DND-41 (cell line): Measurements from ENCODE around the gene IGSF21.
A peak's percentile ranks its signal among the peaks of the same experiment; 100 is the strongest.

ENCODE experiments used
- ATAC-seq: fragments of 200-7000 bp; cut with Tn5 transposase; 3 replicates; pipeline ENCODE4 v1.9.1; 2021; ENCODE audit warnings: low read depth; ENCODE audit not compliant: insufficient read depth
- DNase-seq: peaks from one replicate; pipeline ENCODE4 v3.0.0-alpha.2; 2020
- H2AFZ ChIP-seq: 2 replicates; pipeline ENCODE4 v1.6.0; 2012; ENCODE audit warnings: low read depth, low read length
- H3K27ac ChIP-seq: 2 replicates; pipeline ENCODE4 v1.5.1; 2012; ENCODE audit warnings: low read length, inconsistent platforms
- H3K27me3 ChIP-seq: fragments of 200-600 bp; sonication (generic); 2 replicates; pipeline ENCODE4 v1.6.0; 2012; ENCODE audit warnings: low read length, mild to moderate bottlenecking, inconsistent platforms; ENCODE audit not compliant: insufficient read depth, poor library complexity
- H3K36me3 ChIP-seq: 2 replicates; pipeline ENCODE4 v1.5.1; 2012; ENCODE audit warnings: low read length, inconsistent platforms; ENCODE audit not compliant: insufficient read depth
- H3K4me1 ChIP-seq: 2 replicates; pipeline ENCODE4 v1.5.1; 2012; ENCODE audit warnings: mild to moderate bottlenecking, low read length; ENCODE audit not compliant: insufficient read depth
- H3K4me2 ChIP-seq: 2 replicates; pipeline ENCODE4 v1.6.0; 2012; ENCODE audit warnings: mild to moderate bottlenecking, moderate library complexity, low read length, inconsistent platforms; ENCODE audit not compliant: insufficient read depth
- H3K4me3 ChIP-seq, 2 experiments: fragments of 200-600 bp in 1 of 2; shearing (Covaris generic) in 1 of 2; 2 replicates each; pipeline ENCODE4 v1.5.1; 2012 to 2016; ENCODE audit warnings: inconsistent platforms in 2 of 2, low read length in 2 of 2, mild to moderate bottlenecking in 2 of 2, low read depth in 1 of 2, moderate library complexity in 1 of 2
- H3K79me2 ChIP-seq: 2 replicates; pipeline ENCODE4 v1.6.0; 2012; ENCODE audit warnings: low read length, inconsistent platforms; ENCODE audit not compliant: insufficient read depth
- H3K9ac ChIP-seq: 2 replicates; pipeline ENCODE4 v1.6.0; 2012; ENCODE audit warnings: low read depth, mild to moderate bottlenecking, inconsistent platforms, low read length, moderate library complexity
- H3K9me3 ChIP-seq: 2 replicates; pipeline ENCODE4 v1.5.1; 2012; ENCODE audit warnings: low read length, moderate library complexity, mild to moderate bottlenecking, inconsistent platforms; ENCODE audit not compliant: insufficient read depth, severe bottlenecking
- H4K20me1 ChIP-seq: 2 replicates; pipeline ENCODE4 v1.6.0; 2012; ENCODE audit warnings: low read length; ENCODE audit not compliant: insufficient read depth
- EZH2 ChIP-seq: IDR thresholded peaks from 3 replicates; pipeline ENCODE4 v1.6.1; 2012; ENCODE audit warnings: borderline replicate concordance, low read depth, mild to moderate bottlenecking, moderate library complexity, low read length, inconsistent platforms; ENCODE audit not compliant: severe bottlenecking
- TF ChIP-seq, protein P1 (sequence below): IDR thresholded peaks from 2 replicates; pipeline ENCODE4 v1.5.1; 2012; ENCODE audit warnings: borderline replicate concordance, low read length, moderate library complexity, mild to moderate bottlenecking; ENCODE audit not compliant: poor library complexity, severe bottlenecking; ENCODE audit errors: extremely low read depth

Gene IGSF21

DNA sequence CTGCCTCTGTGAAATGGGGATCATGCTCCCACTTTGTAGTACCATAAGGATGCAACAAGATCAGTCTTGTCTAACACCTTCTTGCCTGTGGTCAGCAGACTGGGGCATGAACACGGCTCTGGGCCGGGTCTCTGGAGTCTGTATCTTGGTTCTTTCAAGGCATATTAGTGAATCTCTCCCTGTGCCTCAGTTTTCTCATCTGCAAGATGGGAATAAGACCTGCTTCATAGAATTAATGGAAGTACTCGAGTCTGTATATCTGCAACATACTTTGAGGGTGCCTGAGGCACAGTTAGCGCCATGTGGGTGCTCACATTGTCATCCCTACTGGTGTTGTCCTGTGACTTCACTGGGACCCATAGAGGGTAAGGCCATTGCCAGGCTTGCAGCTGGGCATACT lies 84.6 kb downstream of the IGSF21 start:
- H2AFZ ChIP-seq: no peak overlapping the region
- H3K4me2 ChIP-seq: no peak overlapping the region
- H3K4me1 ChIP-seq: no peaks in the 10 kb centered on the region
- H3K9me3 ChIP-seq: no peaks in the 10 kb centered on the region
- no peaks in the 10 kb centered on the region for H3K36me3 ChIP-seq
- DNase-seq (no peak), ATAC-seq (no peak)
- no peak overlapping the region for H3K9ac ChIP-seq
- no peak for TF ChIP-seq EZH2
- TF ChIP-seq, protein P1, sequence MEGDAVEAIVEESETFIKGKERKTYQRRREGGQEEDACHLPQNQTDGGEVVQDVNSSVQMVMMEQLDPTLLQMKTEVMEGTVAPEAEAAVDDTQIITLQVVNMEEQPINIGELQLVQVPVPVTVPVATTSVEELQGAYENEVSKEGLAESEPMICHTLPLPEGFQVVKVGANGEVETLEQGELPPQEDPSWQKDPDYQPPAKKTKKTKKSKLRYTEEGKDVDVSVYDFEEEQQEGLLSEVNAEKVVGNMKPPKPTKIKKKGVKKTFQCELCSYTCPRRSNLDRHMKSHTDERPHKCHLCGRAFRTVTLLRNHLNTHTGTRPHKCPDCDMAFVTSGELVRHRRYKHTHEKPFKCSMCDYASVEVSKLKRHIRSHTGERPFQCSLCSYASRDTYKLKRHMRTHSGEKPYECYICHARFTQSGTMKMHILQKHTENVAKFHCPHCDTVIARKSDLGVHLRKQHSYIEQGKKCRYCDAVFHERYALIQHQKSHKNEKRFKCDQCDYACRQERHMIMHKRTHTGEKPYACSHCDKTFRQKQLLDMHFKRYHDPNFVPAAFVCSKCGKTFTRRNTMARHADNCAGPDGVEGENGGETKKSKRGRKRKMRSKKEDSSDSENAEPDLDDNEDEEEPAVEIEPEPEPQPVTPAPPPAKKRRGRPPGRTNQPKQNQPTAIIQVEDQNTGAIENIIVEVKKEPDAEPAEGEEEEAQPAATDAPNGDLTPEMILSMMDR: no peak
- no peaks in the 10 kb centered on the region for H3K27me3 ChIP-seq
- H3K4me3 ChIP-seq: no peak overlapping the region
- H3K27ac ChIP-seq: no peak overlapping the region
- H3K79me2 ChIP-seq: no peaks in the 10 kb centered on the region
- H4K20me1 ChIP-seq: peaks cover 3% of the 10 kb centered on the region; the same call in 1 of the 2 replicates

DNA sequence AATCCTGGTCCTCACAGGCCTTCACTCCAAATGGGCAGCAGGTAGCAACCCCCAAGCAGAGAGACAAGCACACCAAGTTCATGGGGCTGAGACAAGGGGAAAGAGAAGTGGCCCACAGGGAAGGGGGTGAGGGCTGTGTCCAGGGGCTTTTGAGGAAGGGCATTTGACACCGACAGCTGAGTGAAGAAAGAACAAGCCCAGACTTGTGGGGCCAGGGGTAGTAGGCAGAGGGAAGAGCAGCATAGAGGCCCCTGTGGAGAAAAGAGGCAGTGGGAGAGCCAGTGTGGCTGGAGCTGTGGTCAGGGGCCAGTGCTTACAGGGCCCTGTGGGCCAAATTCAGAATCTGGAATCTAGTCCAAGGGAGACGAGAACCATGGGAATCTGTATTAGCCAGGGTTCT lies 85.4 kb downstream of the IGSF21 start:
- DNase-seq: no peak
- Histone ChIP-seq H3K27ac (no peak overlapping the region), H3K4me3 (no peak overlapping the region), H4K20me1 (peaks cover 3% of the 10 kb centered on the region; the same call in 1 of the 2 replicates), H3K9ac (no peak overlapping the region), H3K9me3 (no peaks in the 10 kb centered on the region), H3K36me3 (no peaks in the 10 kb centered on the region), H2AFZ (no peak overlapping the region), H3K27me3 (peaks cover 5% of the 10 kb centered on the region), H3K79me2 (no peaks in the 10 kb centered on the region), H3K4me2 (no peak overlapping the region), H3K4me1 (no peaks in the 10 kb centered on the region)
- ATAC-seq: no peak
- no peak for TF ChIP-seq EZH2
- TF ChIP-seq, protein P1: no peak

DNA sequence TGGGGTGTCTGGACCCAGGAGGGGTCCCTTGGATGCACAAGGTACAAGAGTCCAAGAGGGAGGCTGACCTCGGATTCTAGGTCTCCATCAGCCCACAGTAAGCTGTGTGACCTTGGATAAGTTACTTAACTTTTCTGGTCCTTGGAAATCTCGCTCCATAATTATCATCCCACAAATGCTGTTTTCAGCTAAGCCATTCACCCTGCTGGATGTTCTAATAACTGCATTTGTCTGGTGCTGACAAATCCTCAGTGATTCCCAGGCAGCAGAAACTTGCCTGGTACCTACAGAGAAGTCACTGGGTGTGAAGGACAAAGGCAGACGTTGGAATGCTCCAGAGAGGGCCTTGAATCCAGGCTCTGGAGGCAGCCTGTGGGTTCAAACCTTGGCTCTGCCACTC lies 89.7 kb downstream of the IGSF21 start:
- H4K20me1 ChIP-seq: no peaks in the 10 kb centered on the region; the same call in 1 of the 2 replicates
- peaks cover 8% of the 10 kb centered on the region for H3K27me3 ChIP-seq
- no peak overlapping the region for H3K4me2 ChIP-seq
- no peaks in the 10 kb centered on the region for H3K79me2 ChIP-seq
- no peaks in the 10 kb centered on the region for H3K4me1 ChIP-seq
- no peak overlapping the region for H3K9ac ChIP-seq
- no peak for DNase-seq
- ATAC-seq: no peak
- H3K9me3 ChIP-seq: no peaks in the 10 kb centered on the region
- no peak overlapping the region for H3K27ac ChIP-seq
- no peak overlapping the region for H3K4me3 ChIP-seq
- TF ChIP-seq, protein P1: peak; percentile 3
- TF ChIP-seq EZH2: no peak
- H2AFZ ChIP-seq: no peak overlapping the region
- no peaks in the 10 kb centered on the region for H3K36me3 ChIP-seq

DNA sequence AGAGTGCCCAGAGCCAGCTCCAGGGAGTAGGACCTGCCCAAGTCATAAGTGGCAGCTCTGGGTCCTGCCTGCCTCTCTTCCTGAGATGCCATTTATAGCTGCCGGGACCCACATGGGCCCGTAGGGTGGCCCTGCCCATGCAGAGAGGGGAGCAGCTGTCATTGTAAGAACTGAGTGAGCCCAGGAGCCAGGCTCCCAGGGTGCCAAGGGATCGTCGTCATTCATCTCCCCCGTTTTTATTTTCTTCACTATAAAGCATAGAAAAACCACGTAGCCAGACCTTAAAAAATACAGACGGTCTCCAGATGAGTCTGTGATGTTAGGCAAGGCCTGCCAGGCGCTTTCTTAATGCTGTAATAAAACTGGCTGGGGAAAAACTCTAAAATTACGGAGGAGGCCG lies 90.7 kb downstream of the IGSF21 start:
- Histone ChIP-seq H3K4me2 (no peak overlapping the region), H4K20me1 (no peaks in the 10 kb centered on the region; the same call in 1 of the 2 replicates), H3K27me3 (peaks cover 8% of the 10 kb centered on the region), H3K36me3 (no peaks in the 10 kb centered on the region), H3K4me1 (no peaks in the 10 kb centered on the region), H3K27ac (no peak overlapping the region), H3K79me2 (no peaks in the 10 kb centered on the region), H3K4me3 (no peak overlapping the region), H3K9ac (no peak overlapping the region), H2AFZ (no peak overlapping the region), H3K9me3 (no peaks in the 10 kb centered on the region)
- DNase-seq: no peak
- TF ChIP-seq, protein P1: no peak
- no peak for TF ChIP-seq EZH2
- ATAC-seq: no peak
